H1 (cell line): ENCODE data around the gene ITGA6. TPM values are rescaled to one million over a fixed set of nuclear protein-coding genes. Genes with fewer than 3 reads are reported as not detected.

ENCODE experiments used
- CTCF ChIA-PET: fragments of 300-600 bp; sonication (Branson Sonifier 250); formaldehyde crosslinking; loops from one replicate; lab custom pipeline; 2021; ENCODE audit not compliant: partially characterized antibody; lab: Charles Lee
- POLR2A ChIA-PET: fragments of 300-600 bp; sonication (Branson Sonifier 250); formaldehyde crosslinking; loops from one replicate; lab custom pipeline; 2021; ENCODE audit warnings: inconsistent platforms; ENCODE audit not compliant: partially characterized antibody; lab: Charles Lee
- DNase-seq, 2 experiments: peaks; one replicate each; pipeline versions ENCODE4 v3.0.0 to v3.0.0-alpha.2; 2010 to 2022; ENCODE audit warnings: low spot score in 2 of 2, low read depth in 1 of 2, mixed read lengths in 1 of 2
- FAIRE-seq: peaks from 2 replicates; lab custom pipeline; 2011; peaks lifted over from hg19 to GRCh38; lab: Jason Lieb, UNC
- H2AFZ ChIP-seq: 2 replicates; pipeline ENCODE4 v1.8.1; 2012; ENCODE audit warnings: low read length, inconsistent platforms
- H2AK5ac ChIP-seq: 2 replicates; pipeline ENCODE4 v1.6.1; 2013; ENCODE audit warnings: low read depth, low read length
- H2BK120ac ChIP-seq: replicated peaks from 2 replicates; pipeline ENCODE3; 2013; ENCODE audit warnings: low read depth, low read length, inconsistent platforms
- H2BK12ac ChIP-seq: 2 replicates; pipeline ENCODE4 v1.6.1; 2013; ENCODE audit warnings: low read depth, low read length
- H2BK15ac ChIP-seq: 2 replicates; pipeline ENCODE4 v1.6.1; 2013; ENCODE audit warnings: low read length
- H2BK20ac ChIP-seq: 2 replicates; pipeline ENCODE4 v1.6.1; 2013; ENCODE audit warnings: low read length
- H2BK5ac ChIP-seq: 2 replicates; pipeline ENCODE4 v1.6.1; 2013; ENCODE audit warnings: low read depth, low read length
- H3K14ac ChIP-seq: 2 replicates; pipeline ENCODE4 v1.6.1; 2013; ENCODE audit warnings: inconsistent platforms; ENCODE audit not compliant: insufficient read length
- H3K18ac ChIP-seq: 2 replicates; pipeline ENCODE4 v1.6.1; 2013; ENCODE audit warnings: low read length; ENCODE audit errors: extremely low read depth
- H3K23ac ChIP-seq: 2 replicates; pipeline ENCODE4 v1.6.1; 2013; ENCODE audit warnings: inconsistent platforms; ENCODE audit not compliant: insufficient read length
- H3K23me2 ChIP-seq: 2 replicates; pipeline ENCODE4 v1.6.1; 2013; ENCODE audit warnings: low read depth, low read length
- H3K27ac ChIP-seq: 2 replicates; pipeline ENCODE4 v1.6.1; 2011; ENCODE audit warnings: low read depth, low read length, inconsistent platforms
- H3K27me3 ChIP-seq, 4 experiments: replicated peaks in 1 of 4; 1 replicate in 1 of 4; 2 replicates in 3 of 4; pipeline versions ENCODE4 v1.6.1 to v1.8.1; 2011 to 2013; ENCODE audit warnings: low read length in 3 of 4, mild to moderate bottlenecking in 3 of 4, inconsistent platforms in 2 of 4, mixed read lengths in 2 of 4, moderate library complexity in 1 of 4; ENCODE audit not compliant: control insufficient read depth in 3 of 4, insufficient read depth in 3 of 4; ENCODE audit errors: extremely low read depth in 1 of 4
- H3K36me3 ChIP-seq, 4 experiments: 2 replicates each; pipeline versions ENCODE4 v1.6.1 to v1.8.1; 2011 to 2013; ENCODE audit warnings: mild to moderate bottlenecking in 4 of 4, low read length in 3 of 4, moderate library complexity in 2 of 4, control low read depth in 1 of 4, inconsistent platforms in 1 of 4; ENCODE audit not compliant: insufficient read depth in 4 of 4, control insufficient read depth in 2 of 4
- H3K4ac ChIP-seq: replicated peaks from 2 replicates; pipeline ENCODE3; 2013; ENCODE audit warnings: low read length, low read depth, mixed read lengths, inconsistent platforms; ENCODE audit not compliant: insufficient read length
- H3K4me1 ChIP-seq, 4 experiments: replicated peaks in 1 of 4; 1 replicate in 1 of 4; 2 replicates in 3 of 4; pipeline versions ENCODE4 v1.6.1 to v1.8.1; 2011 to 2013; ENCODE audit warnings: low read length in 3 of 4, inconsistent platforms in 2 of 4, mixed read lengths in 1 of 4; ENCODE audit not compliant: insufficient read depth in 4 of 4, control insufficient read depth in 3 of 4
- H3K4me2 ChIP-seq, 2 experiments: 2 replicates each; pipeline versions ENCODE4 v1.6.1 to v1.8.1; 2011 to 2013; ENCODE audit warnings: low read depth in 2 of 2, low read length in 2 of 2, control low read depth in 1 of 2, inconsistent platforms in 1 of 2, mild to moderate bottlenecking in 1 of 2; ENCODE audit not compliant: insufficient read depth in 1 of 2
- H3K4me3 ChIP-seq, 4 experiments: fragments of 200-600, 300-600 bp in 1 of 4; sonication (generic), shearing (Covaris generic), sonication (Bioruptor Twin) in 1 of 4; 2 replicates each; pipeline versions ENCODE4 v1.5.1 to v1.8.1; 2011 to 2016; ENCODE audit warnings: low read length in 4 of 4, low read depth in 3 of 4, control low read depth in 2 of 4, inconsistent platforms in 2 of 4, mild to moderate bottlenecking in 2 of 4, mixed read lengths in 1 of 4, moderate library complexity in 1 of 4; ENCODE audit not compliant: insufficient read depth in 2 of 4; ENCODE audit errors: extremely low read depth in 1 of 4
- H3K56ac ChIP-seq: replicated peaks from 2 replicates; pipeline ENCODE3; 2013; ENCODE audit warnings: low read depth, mild to moderate bottlenecking, mixed read lengths, low read length, inconsistent platforms; ENCODE audit not compliant: insufficient read length
- H3K79me1 ChIP-seq: 2 replicates; pipeline ENCODE4 v1.6.1; 2013; ENCODE audit warnings: low read depth, low read length, control low read depth
- H3K79me2 ChIP-seq, 2 experiments: 2 replicates each; pipeline versions ENCODE4 v1.6.1 to v1.8.1; 2012 to 2013; ENCODE audit warnings: low read length in 2 of 2, mild to moderate bottlenecking in 2 of 2, inconsistent platforms in 1 of 2; ENCODE audit not compliant: insufficient read depth in 2 of 2, control insufficient read depth in 1 of 2
- H3K9ac ChIP-seq, 4 experiments: replicated peaks in 1 of 4; 1 replicate in 1 of 4; 2 replicates in 3 of 4; pipeline versions ENCODE4 v1.6.1 to v1.8.1; 2011 to 2013; ENCODE audit warnings: low read depth in 3 of 4, low read length in 3 of 4, control low read depth in 2 of 4, mild to moderate bottlenecking in 2 of 4, moderate library complexity in 2 of 4, inconsistent platforms in 1 of 4; ENCODE audit errors: extremely low read depth in 1 of 4
- H3K9me3 ChIP-seq, 2 experiments: 2 replicates each; pipeline versions ENCODE4 v1.6.1 to v1.8.1; 2012 to 2013; ENCODE audit warnings: mild to moderate bottlenecking in 2 of 2, moderate library complexity in 2 of 2, control low read depth in 1 of 2, inconsistent platforms in 1 of 2, low read depth in 1 of 2, low read length in 1 of 2, mixed read lengths in 1 of 2; ENCODE audit not compliant: insufficient read depth in 2 of 2
- H4K20me1 ChIP-seq, 2 experiments: replicated peaks in 1 of 2; 2 replicates each; pipeline versions ENCODE3 to v1.8.1; 2011 to 2013; ENCODE audit warnings: inconsistent platforms in 2 of 2, low read length in 2 of 2, mild to moderate bottlenecking in 1 of 2; ENCODE audit not compliant: insufficient read depth in 2 of 2, control insufficient read depth in 1 of 2
- H4K5ac ChIP-seq: 2 replicates; pipeline ENCODE4 v1.6.1; 2013; ENCODE audit warnings: low read length, low read depth, mixed read lengths, inconsistent platforms; ENCODE audit not compliant: insufficient read length
- H4K8ac ChIP-seq: 2 replicates; pipeline ENCODE4 v1.8.0; 2013; ENCODE audit warnings: mild to moderate bottlenecking, moderate library complexity, low read length, inconsistent platforms; ENCODE audit not compliant: insufficient read depth; ENCODE audit errors: extremely low read depth
- H4K91ac ChIP-seq: replicated peaks from 2 replicates; pipeline ENCODE3; 2013; ENCODE audit warnings: low read length, mixed read lengths, inconsistent platforms; ENCODE audit not compliant: insufficient read length
- EGR1 ChIP-seq: IDR thresholded peaks from 2 replicates; pipeline ENCODE4 v1.6.1; 2011; ENCODE audit warnings: low read depth, low read length, borderline replicate concordance
- POLR2A ChIP-seq, 2 experiments: IDR thresholded peaks; 1 replicate in 1 of 2; 2 replicates in 1 of 2; pipeline ENCODE4 v1.6.1; 2011; ENCODE audit warnings: low read depth in 2 of 2, low read length in 2 of 2, mild to moderate bottlenecking in 2 of 2; ENCODE audit errors: control extremely low read depth in 1 of 2
- RAD21 ChIP-seq, 2 experiments: IDR thresholded peaks in 1 of 2; conservative IDR thresholded peaks in 1 of 2; 2 replicates each; pipeline ENCODE4 v1.6.1; 2011; ENCODE audit warnings: low read depth in 2 of 2, low read length in 2 of 2, improper control_type of control experiment in 1 of 2, inconsistent platforms in 1 of 2, mild to moderate bottlenecking in 1 of 2, moderate library complexity in 1 of 2
- TCF12 ChIP-seq: IDR thresholded peaks from 2 replicates; pipeline ENCODE4 v1.6.1; 2011; ENCODE audit warnings: low read depth, mild to moderate bottlenecking, low read length
- WGBS, 2 experiments: shearing (Covaris generic) in 1 of 2; methylation state at CpG; one replicate each; pipeline versions ENCODE4 v1.1.6 to v1.1.7; 2013 to 2015; ENCODE audit warnings: low lambda C conversion rate in 2 of 2, mixed read lengths in 2 of 2, inconsistent platforms in 1 of 2, low coverage in 1 of 2, missing lambda C conversion rate in 1 of 2; ENCODE audit not compliant: insufficient replicate concordance in 2 of 2, insufficient coverage in 1 of 2, insufficient read length in 1 of 2; ENCODE audit errors: extremely low coverage in 1 of 2, missing lambda C conversion rate in 1 of 2; 5-methylcytosine and 5-hydroxymethylcytosine counted together
- polyA plus RNA-seq, 7 experiments: library from polyadenylated mRNA; depleted of rRNA in 3 of 7; stranded (reverse) in 5 of 7; unstranded in 2 of 7; fragments of >200 nt in 5 of 7; fragments of 200-250 nt in 2 of 7; gene quantifications; 1 replicate in 5 of 7; 2 replicates in 1 of 7; 4 replicates in 1 of 7; pipeline versions ENCODE4 v1.2.1 to v1.2.3, GENCODE V29; 2011 to 2013; ENCODE audit warnings: missing spikeins in 2 of 7, mixed read lengths in 2 of 7
- total RNA-seq: library from RNA; stranded (reverse); fragmentation: NEBNext Ultra II Directional; extraction: Animal tissue kit (Norgen Biotek cat#: 25700); gene quantifications from 2 replicates; pipeline ENCODE4 v1.2.1, GENCODE V29; 2021
- TF ChIP-seq, protein P1 (sequence below), 3 experiments: IDR thresholded peaks; 1 replicate in 2 of 3; 2 replicates in 1 of 3; pipeline versions ENCODE4 v1.5.1 to v1.6.1; 2011; ENCODE audit warnings: low read length in 3 of 3, mild to moderate bottlenecking in 3 of 3, inconsistent platforms in 2 of 3, low read depth in 1 of 3, moderate library complexity in 1 of 3; ENCODE audit not compliant: insufficient read depth in 1 of 3; ENCODE audit errors: control extremely low read depth in 1 of 3

The ITGA6 gene
- total and polyA plus RNA-seq, 2 of the 8 experiments (the other 6 are each of a cell fraction or from before 2014, with no cell fraction given): 26.9 to 118 TPM

DNA sequence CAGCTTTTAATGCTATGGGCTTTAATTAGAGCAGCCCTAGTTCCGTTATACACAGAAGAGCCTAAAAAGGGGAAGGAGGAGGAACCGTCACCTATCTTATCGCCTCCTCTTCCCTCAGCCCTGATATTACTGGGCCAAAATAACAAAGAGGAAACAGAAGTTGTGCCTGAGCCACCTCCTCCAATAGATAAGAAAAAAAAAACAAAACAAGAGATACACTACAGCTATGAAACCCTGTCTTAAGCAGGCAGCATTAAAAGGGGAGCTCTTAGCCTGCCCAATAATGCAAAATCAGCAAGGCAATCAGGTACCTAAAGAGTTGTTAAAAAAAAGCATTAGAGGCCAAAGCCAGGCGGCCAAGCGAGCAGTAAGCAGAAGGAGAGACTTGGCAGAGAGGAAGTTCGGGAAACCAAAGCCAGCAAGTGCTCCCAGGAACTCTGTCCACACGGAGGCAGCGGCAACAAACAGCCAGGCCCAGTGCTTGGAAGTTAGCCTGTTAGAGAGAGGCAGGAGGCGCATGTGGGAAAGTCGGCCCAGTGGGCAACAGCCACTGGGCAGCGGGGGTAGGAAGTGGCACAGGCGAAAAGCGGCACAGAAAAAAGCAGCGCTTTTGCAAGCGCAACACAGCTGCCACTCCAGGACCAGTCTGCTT lies 86.7 kb downstream of the ITGA6 start:
- no peak overlapping the region for H2BK15ac ChIP-seq
- H4K8ac ChIP-seq: no peak overlapping the region
- peaks cover 0 to 23% (median 5%) of the 10 kb centered on the region in 4 experiments; a peak in 3 of 8 replicates for H3K36me3 ChIP-seq
- H2BK20ac ChIP-seq: no peak overlapping the region
- FAIRE-seq: no peak
- H3K4me3 ChIP-seq: no peak overlapping the region
- no peak overlapping the region for H3K14ac ChIP-seq
- no peaks in the 10 kb centered on the region for H3K27me3 ChIP-seq
- no peak overlapping the region for H3K27ac ChIP-seq
- peaks cover 31 to 42% of the 10 kb centered on the region in 2 experiments for H3K9me3 ChIP-seq
- no peak overlapping the region for H3K23ac ChIP-seq
- ChIA-PET CTCF (interaction anchor here (1.0 kb wide), 1 partner anchor 23 kb away, joined by 4 read pairs; no protein-coding TSS in a partner anchor), POLR2A (interaction anchor here (1.1 kb wide), 1 partner anchor 17 kb away, joined by 3 read pairs; no protein-coding TSS in a partner anchor)
- TF ChIP-seq RAD21 (IDR thresholded peaks at IDR 0.05 in 1 of 2, conservative IDR thresholded peaks at IDR 0.05 in 1 of 2; ENCODE audit: low read depth in 2 of 2, low read length in 2 of 2) (peak; percentile 24 to 51; a peak in 3 of 4 replicates), POLR2A (IDR thresholded peaks at IDR 0.05; ENCODE audit: control extremely low read depth in 1 of 2, low read depth in 2 of 2, low read length in 2 of 2) (no peak), TCF12 (no peak), EGR1 (no peak)
- TF ChIP-seq, protein P1, sequence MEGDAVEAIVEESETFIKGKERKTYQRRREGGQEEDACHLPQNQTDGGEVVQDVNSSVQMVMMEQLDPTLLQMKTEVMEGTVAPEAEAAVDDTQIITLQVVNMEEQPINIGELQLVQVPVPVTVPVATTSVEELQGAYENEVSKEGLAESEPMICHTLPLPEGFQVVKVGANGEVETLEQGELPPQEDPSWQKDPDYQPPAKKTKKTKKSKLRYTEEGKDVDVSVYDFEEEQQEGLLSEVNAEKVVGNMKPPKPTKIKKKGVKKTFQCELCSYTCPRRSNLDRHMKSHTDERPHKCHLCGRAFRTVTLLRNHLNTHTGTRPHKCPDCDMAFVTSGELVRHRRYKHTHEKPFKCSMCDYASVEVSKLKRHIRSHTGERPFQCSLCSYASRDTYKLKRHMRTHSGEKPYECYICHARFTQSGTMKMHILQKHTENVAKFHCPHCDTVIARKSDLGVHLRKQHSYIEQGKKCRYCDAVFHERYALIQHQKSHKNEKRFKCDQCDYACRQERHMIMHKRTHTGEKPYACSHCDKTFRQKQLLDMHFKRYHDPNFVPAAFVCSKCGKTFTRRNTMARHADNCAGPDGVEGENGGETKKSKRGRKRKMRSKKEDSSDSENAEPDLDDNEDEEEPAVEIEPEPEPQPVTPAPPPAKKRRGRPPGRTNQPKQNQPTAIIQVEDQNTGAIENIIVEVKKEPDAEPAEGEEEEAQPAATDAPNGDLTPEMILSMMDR (IDR thresholded peaks at IDR 0.05; ENCODE audit: control extremely low read depth in 1 of 3, insufficient read depth in 1 of 3, low read depth in 1 of 3, low read length in 3 of 3): peak in 2 of 3 experiments; percentile 9 to 28; a peak in 2 of 4 replicates
- no peaks in the 10 kb centered on the region for H4K20me1 ChIP-seq
- no peak overlapping the region for H4K5ac ChIP-seq
- no peak overlapping the region for H3K4me2 ChIP-seq
- H3K23me2 ChIP-seq: no peaks in the 10 kb centered on the region
- H2BK120ac ChIP-seq: no peak overlapping the region
- no peak overlapping the region for H2BK12ac ChIP-seq
- H2BK5ac ChIP-seq: no peak overlapping the region
- peak in 1 of 2 experiments; percentile 33 for DNase-seq
- H3K18ac ChIP-seq: no peak overlapping the region
- no peak overlapping the region for H2AFZ ChIP-seq
- H3K4me1 ChIP-seq: no peaks in the 10 kb centered on the region
- H3K4ac ChIP-seq: no peak overlapping the region
- no peak overlapping the region for H2AK5ac ChIP-seq
- no peak overlapping the region for H3K9ac ChIP-seq
- WGBS, 2 experiments: 82% methylated on average over 15 of the region's 15 CpGs; no CpG with 5 or more reads in 1 of the 2 experiments
- H4K91ac ChIP-seq: no peak overlapping the region
- H3K79me1 ChIP-seq: no peaks in the 10 kb centered on the region
- no peaks in the 10 kb centered on the region for H3K79me2 ChIP-seq
- H3K56ac ChIP-seq: no peak overlapping the region
